Lower leg skin (tissue), 4 donors: ENCODE results near the gene DAPK2. TPM values are rescaled to one million over a fixed set of nuclear protein-coding genes. Genes with fewer than 3 reads are reported as not detected.

Experiments used
- DNase-seq, 2 donors: peaks; one replicate each; pipeline ENCODE4 v3.0.0-alpha.2; 2019; ENCODE audit warnings: low spot score in 2 of 2
- H3K4me3 ChIP-seq: fragments of 200-600 bp; sonication (generic); 2 replicates; pipeline ENCODE4 v1.5.1; 2017; ENCODE audit warnings: mild to moderate bottlenecking, low read depth; ENCODE audit not compliant: poor library complexity, severe bottlenecking
- POLR2A ChIP-seq, 2 donors: fragments of 450-650 bp; IDR thresholded peaks; one replicate each; pipeline ENCODE4 v1.6.1; 2016 to 2017; ENCODE audit warnings: antibody characterized with exemption in 2 of 2, mild to moderate bottlenecking in 1 of 2, moderate library complexity in 1 of 2
- WGBS, 2 donors: methylation state at CpG; one replicate each; pipeline ENCODE4 v1.1.5; 2018; 5-methylcytosine and 5-hydroxymethylcytosine counted together
- intact Hi-C: fragments of 100-400 bp; cut with DNase I; formaldehyde crosslinking; loops from one replicate; pipeline ENCODE4 v1.15.0; 2023; ENCODE audit warnings: low total_unique reads
- total RNA-seq, 4 donors: library from RNA; depleted of rRNA; stranded (reverse); fragments of >200 nt; gene quantifications; one replicate each; pipeline ENCODE4 v1.1.0, GENCODE V29; 2016
- TF ChIP-seq, protein P1 (sequence below), 3 donors: fragments of 450-650 bp; IDR thresholded peaks; one replicate each; pipeline ENCODE4 v1.5.1; 2016; ENCODE audit warnings: antibody characterized with exemption in 3 of 3, mild to moderate bottlenecking in 3 of 3, moderate library complexity in 2 of 3

The DAPK2 gene
- total RNA-seq, 4 donors from 2014 or later, result 10.9 to 27.5 (median 13.3) TPM

DNA sequence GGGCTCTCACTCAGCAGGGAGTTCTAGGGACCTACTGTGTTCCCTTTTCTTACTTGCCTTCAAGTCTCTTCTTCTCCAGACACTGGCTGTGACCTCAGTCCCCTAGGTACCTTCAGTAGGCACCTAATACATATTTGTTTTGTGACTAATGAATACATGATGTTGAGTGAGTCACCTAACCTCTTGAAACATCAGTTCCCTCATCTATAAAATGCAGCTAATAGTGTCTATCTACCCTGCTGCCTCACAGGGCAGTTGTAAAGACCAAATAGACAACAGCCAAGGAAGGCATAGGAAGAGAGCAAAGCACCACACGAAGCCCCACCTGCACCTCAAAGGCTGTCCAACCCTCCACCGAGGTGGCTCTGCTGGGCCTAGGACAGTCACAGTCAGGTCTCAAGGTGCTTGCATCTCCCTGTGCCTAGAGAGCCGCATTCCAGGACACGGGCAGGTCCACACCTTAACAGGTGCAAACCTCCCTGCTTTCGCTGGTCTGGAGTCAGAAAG is 29.1 kb downstream of the DAPK2 start:
- intact Hi-C loops, result no loop called here
- no peak overlapping the region for H3K4me3 ChIP-seq
- 69 to 83% methylated on average over 5 of the region's 5 CpGs for WGBS, 2 donors
- DNase-seq, result no peak
- no peak for TF ChIP-seq POLR2A (IDR thresholded peaks at IDR 0.05)

DNA sequence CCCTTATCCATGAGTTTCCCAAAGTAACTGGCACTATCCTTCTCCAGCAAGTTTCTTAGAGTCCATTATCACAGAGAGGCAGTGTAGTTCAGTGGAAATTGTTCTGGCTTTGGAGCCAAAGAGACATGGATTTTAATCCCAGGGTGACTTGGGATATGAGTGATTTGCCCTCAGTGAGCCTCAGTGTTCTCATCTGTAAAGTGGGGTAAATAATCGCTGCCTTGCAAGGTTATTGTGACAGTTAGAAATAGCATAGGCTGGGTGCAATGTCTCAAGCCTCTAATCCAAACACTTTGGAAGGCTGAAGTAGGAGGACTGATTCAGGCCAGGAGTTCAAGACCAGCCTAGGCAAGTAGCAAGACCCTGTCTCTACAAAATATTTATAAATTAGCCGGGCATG is 30.0 kb downstream of the DAPK2 start:
- TF ChIP-seq, protein P1, sequence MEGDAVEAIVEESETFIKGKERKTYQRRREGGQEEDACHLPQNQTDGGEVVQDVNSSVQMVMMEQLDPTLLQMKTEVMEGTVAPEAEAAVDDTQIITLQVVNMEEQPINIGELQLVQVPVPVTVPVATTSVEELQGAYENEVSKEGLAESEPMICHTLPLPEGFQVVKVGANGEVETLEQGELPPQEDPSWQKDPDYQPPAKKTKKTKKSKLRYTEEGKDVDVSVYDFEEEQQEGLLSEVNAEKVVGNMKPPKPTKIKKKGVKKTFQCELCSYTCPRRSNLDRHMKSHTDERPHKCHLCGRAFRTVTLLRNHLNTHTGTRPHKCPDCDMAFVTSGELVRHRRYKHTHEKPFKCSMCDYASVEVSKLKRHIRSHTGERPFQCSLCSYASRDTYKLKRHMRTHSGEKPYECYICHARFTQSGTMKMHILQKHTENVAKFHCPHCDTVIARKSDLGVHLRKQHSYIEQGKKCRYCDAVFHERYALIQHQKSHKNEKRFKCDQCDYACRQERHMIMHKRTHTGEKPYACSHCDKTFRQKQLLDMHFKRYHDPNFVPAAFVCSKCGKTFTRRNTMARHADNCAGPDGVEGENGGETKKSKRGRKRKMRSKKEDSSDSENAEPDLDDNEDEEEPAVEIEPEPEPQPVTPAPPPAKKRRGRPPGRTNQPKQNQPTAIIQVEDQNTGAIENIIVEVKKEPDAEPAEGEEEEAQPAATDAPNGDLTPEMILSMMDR (IDR thresholded peaks at IDR 0.05), result no peak
- no peak for TF ChIP-seq POLR2A (IDR thresholded peaks at IDR 0.05)
- WGBS, 2 donors, result 96 to 97% methylated on average over 2 of the region's 2 CpGs

DNA sequence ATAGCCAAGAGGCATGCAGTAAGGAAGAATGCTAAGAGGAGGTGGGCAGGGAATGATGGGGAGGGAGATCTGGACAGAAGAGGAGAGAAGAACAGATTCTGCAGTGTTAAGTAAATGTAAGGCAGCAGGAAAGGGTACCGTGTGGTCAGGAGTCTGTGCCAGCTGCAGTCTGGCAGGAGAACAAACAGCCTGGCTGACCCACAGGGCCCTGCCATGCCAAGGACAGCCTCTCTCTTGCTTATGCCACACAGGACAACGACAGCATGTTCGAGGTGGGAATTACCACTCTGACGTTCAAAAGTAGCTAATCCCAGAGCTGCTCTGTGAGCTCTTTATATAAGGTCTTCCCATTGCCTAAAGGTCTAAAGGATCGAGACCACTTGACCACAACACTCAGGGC is 31.3 kb downstream of the DAPK2 start:
- intact Hi-C loops, result no loop called here
- H3K4me3 ChIP-seq, result no peak overlapping the region
- DNase-seq, result no peak
- TF ChIP-seq, protein P1 (IDR thresholded peaks at IDR 0.05), result no peak
- TF ChIP-seq POLR2A (IDR thresholded peaks at IDR 0.05), result no peak
- 71 to 72% methylated on average over 5 of the region's 5 CpGs for WGBS, 2 donors

More for the DNA sequence above, 30.0 kb downstream of the DAPK2 start:
- no peak overlapping the region for H3K4me3 ChIP-seq
- intact Hi-C loops, result no loop called here
- DNase-seq, result no peak

DNA sequence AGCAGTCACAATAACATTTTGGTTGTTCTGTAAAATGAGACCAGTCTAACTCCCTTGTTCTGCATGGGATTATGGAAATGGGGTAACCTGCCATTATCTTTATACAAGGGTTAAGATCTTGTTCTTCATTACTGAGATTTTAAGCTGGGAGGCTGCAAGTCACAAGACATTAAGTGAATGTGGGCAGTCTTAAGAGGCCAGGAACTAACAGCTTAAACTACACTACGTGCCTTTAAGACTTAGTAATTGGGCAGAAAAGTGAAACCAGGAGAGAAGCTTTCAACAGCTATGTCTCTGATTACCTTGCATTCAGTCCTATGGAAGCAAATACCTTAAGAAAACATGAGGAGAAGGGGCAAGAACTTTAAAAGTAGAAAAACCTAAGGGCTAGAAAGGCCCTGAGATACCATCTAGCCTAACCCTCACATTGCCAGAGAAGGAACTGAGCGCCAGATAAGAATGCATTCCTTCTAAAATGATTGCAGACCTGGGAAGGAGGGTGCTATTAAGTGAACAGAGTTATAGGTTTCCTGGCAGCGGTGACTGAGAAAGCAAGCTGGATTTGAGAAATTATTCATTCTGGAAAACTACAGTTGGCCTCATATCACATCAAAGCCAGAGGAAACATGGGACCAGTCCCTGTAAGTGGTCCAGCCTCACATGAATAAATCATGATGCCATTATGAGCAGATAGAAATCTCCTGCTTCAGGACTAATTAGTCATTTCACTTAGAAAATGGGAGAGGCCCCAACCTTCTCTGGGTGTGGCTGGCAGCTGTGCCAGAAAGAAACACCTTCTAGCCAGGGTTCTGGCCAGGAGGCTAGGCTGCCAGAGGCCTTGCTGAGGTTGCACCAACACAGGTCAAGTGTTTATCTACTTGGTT is 32.9 kb downstream of the DAPK2 start:
- intact Hi-C loops, result no loop called here
- no peak overlapping the region for H3K4me3 ChIP-seq
- TF ChIP-seq, protein P1 (IDR thresholded peaks at IDR 0.05), result no peak
- no peak for TF ChIP-seq POLR2A (IDR thresholded peaks at IDR 0.05)
- WGBS, 2 donors, result 36 to 37% methylated on average over 3 of the region's 3 CpGs
- peak in 1 of 2 donors; percentile 34 for DNase-seq

DNA sequence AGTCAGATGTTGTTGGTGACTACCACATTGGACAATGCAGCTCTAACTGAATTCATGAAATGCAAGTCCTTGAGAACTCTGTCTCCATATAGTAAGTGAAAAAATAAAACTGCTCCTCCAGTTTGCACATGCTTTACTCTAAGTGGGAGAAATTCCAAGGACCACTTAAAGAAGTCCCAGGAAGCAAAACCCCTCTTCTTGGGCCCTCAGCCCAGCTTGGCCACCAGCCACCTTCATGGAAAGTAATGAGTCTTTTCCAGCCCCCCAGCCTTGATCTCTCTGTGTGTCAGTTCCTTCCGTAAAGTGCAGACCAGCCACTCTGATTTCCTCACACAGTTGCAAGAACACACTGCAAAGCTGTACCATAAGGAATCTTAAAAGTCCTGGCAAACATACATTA is 34.5 kb downstream of the DAPK2 start:
- no peak for DNase-seq
- TF ChIP-seq, protein P1 (IDR thresholded peaks at IDR 0.05), result no peak
- no peak for TF ChIP-seq POLR2A (IDR thresholded peaks at IDR 0.05)
- H3K4me3 ChIP-seq, result no peak overlapping the region
- intact Hi-C loops, result no loop called here
- 72 to 87% methylated on average over 1 of the region's 1 CpG for WGBS, 2 donors

DNA sequence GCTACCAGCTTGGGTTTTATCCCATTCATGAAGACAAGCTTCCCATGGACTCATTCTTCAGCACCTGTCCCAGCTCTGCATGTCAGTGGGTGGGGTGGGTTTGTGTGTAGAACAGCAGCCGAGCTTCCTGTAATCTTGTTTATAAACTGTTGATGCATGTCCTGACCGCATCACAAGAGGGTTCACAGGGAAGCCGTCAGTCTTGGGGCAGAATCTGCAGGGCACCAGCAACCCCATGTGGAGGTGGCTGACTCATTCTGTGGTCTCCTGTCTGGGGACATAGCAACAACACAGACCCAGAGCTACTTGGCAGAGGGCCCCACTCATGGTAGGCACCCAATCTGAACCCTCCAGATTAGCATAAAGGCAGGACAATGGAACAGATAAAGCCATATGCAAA is 35.6 kb downstream of the DAPK2 start:
- 45% methylated on average over 3 of the region's 3 CpGs for WGBS, 2 donors
- TF ChIP-seq, protein P1 (IDR thresholded peaks at IDR 0.05), result no peak
- TF ChIP-seq POLR2A (IDR thresholded peaks at IDR 0.05), result no peak
- H3K4me3 ChIP-seq, result no peak overlapping the region
- intact Hi-C loops, result no loop called here
- peak; percentile 66 to 88 for DNase-seq
